ENCODE measurements around the gene LRCH4.

Gene LRCH4

GRCh38 chr7:100575746-100576383 is 10.1 kb downstream of the LRCH4 start:
- Histone ChIP-seq H3K27me3 (ENCODE audit: control insufficient read depth, insufficient read depth, low read length) (no peaks in the 10 kb centered on the region), H3K4me3 (ENCODE audit: low read depth, low read length) (no peak overlapping the region), H3K36me3 (ENCODE audit: control insufficient read depth, insufficient read depth, low read length) (peaks cover 38% of the 10 kb centered on the region), H3K4me1 (ENCODE audit: control insufficient read depth, insufficient read depth, low read length) (peaks cover 11% of the 10 kb centered on the region), H3K9me3 (ENCODE audit: control insufficient read depth, insufficient read depth, low read length) (no peaks in the 10 kb centered on the region), H3K9ac (ENCODE audit: low read depth, low read length) (no peak overlapping the region)

GRCh38 chr7:100575206-100575631 is 10.7 kb downstream of the LRCH4 start:
- no peaks in the 10 kb centered on the region for H3K9me3 ChIP-seq (ENCODE audit: control insufficient read depth, insufficient read depth, low read length)
- H3K36me3 ChIP-seq (ENCODE audit: control insufficient read depth, insufficient read depth, low read length), result peaks cover 35% of the 10 kb centered on the region
- H3K4me3 ChIP-seq (ENCODE audit: low read depth, low read length), result no peak overlapping the region
- H3K9ac ChIP-seq (ENCODE audit: low read depth, low read length), result no peak overlapping the region
- peaks cover 13% of the 10 kb centered on the region for H3K4me1 ChIP-seq (ENCODE audit: control insufficient read depth, insufficient read depth, low read length)
- no peaks in the 10 kb centered on the region for H3K27me3 ChIP-seq (ENCODE audit: control insufficient read depth, insufficient read depth, low read length)

GRCh38 chr7:100574362-100575205 is 11.3 kb downstream of the LRCH4 start:
- Histone ChIP-seq H3K4me1 (ENCODE audit: control insufficient read depth, insufficient read depth, low read length) (peaks cover 13% of the 10 kb centered on the region), H3K4me3 (ENCODE audit: low read depth, low read length) (no peak overlapping the region), H3K27me3 (ENCODE audit: control insufficient read depth, insufficient read depth, low read length) (no peaks in the 10 kb centered on the region), H3K9me3 (ENCODE audit: control insufficient read depth, insufficient read depth, low read length) (no peaks in the 10 kb centered on the region), H3K36me3 (ENCODE audit: control insufficient read depth, insufficient read depth, low read length) (peaks cover 35% of the 10 kb centered on the region), H3K9ac (ENCODE audit: low read depth, low read length) (no peak overlapping the region)

GRCh38 chr7:100573691-100574361 is 12.1 kb downstream of the LRCH4 start, which contains the start of gene SAP25:
SAP25 (minus strand) TSS chr7:100573900; CDS start chr7:100573742, 158 bp downstream.
- peaks cover 35% of the 10 kb centered on the region for H3K36me3 ChIP-seq (ENCODE audit: control insufficient read depth, insufficient read depth, low read length)
- H3K9me3 ChIP-seq (ENCODE audit: control insufficient read depth, insufficient read depth, low read length), result no peaks in the 10 kb centered on the region
- H3K4me3 ChIP-seq (ENCODE audit: low read depth, low read length), result no peak within 1 kb of the TSS
- H3K4me1 ChIP-seq (ENCODE audit: control insufficient read depth, insufficient read depth, low read length), result peaks cover 18% of the 10 kb centered on the region
- H3K27me3 ChIP-seq (ENCODE audit: control insufficient read depth, insufficient read depth, low read length), result no peaks in the 10 kb centered on the region
- H3K9ac ChIP-seq (ENCODE audit: low read depth, low read length), result no peak within 1 kb of the TSS

GRCh38 chr7:100572949-100573675 is 12.8 kb downstream of the LRCH4 start:
- Histone ChIP-seq H3K9ac (ENCODE audit: low read depth, low read length) (no peak overlapping the region), H3K4me1 (ENCODE audit: control insufficient read depth, insufficient read depth, low read length) (peaks cover 18% of the 10 kb centered on the region)

GRCh38 chr7:100572281-100572948 is 13.5 kb downstream of the LRCH4 start:
- H3K27me3 ChIP-seq (ENCODE audit: control insufficient read depth, insufficient read depth, low read length), result no peaks in the 10 kb centered on the region
- peaks cover 24% of the 10 kb centered on the region for H3K36me3 ChIP-seq (ENCODE audit: control insufficient read depth, insufficient read depth, low read length)
- H3K9me3 ChIP-seq (ENCODE audit: control insufficient read depth, insufficient read depth, low read length), result no peaks in the 10 kb centered on the region
- H3K4me3 ChIP-seq (ENCODE audit: low read depth, low read length), result peak overlapping the region; percentile 43
- no peak overlapping the region for H3K9ac ChIP-seq (ENCODE audit: low read depth, low read length)
- peaks cover 18% of the 10 kb centered on the region for H3K4me1 ChIP-seq (ENCODE audit: control insufficient read depth, insufficient read depth, low read length)

More at GRCh38 chr7:100572949-100573675, 12.8 kb downstream of the LRCH4 start:
- Histone ChIP-seq H3K27me3 (ENCODE audit: control insufficient read depth, insufficient read depth, low read length) (no peaks in the 10 kb centered on the region), H3K36me3 (ENCODE audit: control insufficient read depth, insufficient read depth, low read length) (peaks cover 31% of the 10 kb centered on the region), H3K9me3 (ENCODE audit: control insufficient read depth, insufficient read depth, low read length) (no peaks in the 10 kb centered on the region), H3K4me3 (ENCODE audit: low read depth, low read length) (no peak overlapping the region)

GRCh38 chr7:100571829-100572116 is 14.2 kb downstream of the LRCH4 start:
- no peaks in the 10 kb centered on the region for H3K27me3 ChIP-seq (ENCODE audit: control insufficient read depth, insufficient read depth, low read length)
- peaks cover 21% of the 10 kb centered on the region for H3K36me3 ChIP-seq (ENCODE audit: control insufficient read depth, insufficient read depth, low read length)
- peak overlapping the region; percentile 43 for H3K4me3 ChIP-seq (ENCODE audit: low read depth, low read length)
- H3K9ac ChIP-seq (ENCODE audit: low read depth, low read length), result no peak overlapping the region
- peaks cover 18% of the 10 kb centered on the region for H3K4me1 ChIP-seq (ENCODE audit: control insufficient read depth, insufficient read depth, low read length)
- H3K9me3 ChIP-seq (ENCODE audit: control insufficient read depth, insufficient read depth, low read length), result no peaks in the 10 kb centered on the region

GRCh38 chr7:100570954-100571828 is 14.7 kb downstream of the LRCH4 start:
- H3K4me3 ChIP-seq (ENCODE audit: low read depth, low read length), result peak overlapping the region; percentile 43
- peaks cover 18% of the 10 kb centered on the region for H3K36me3 ChIP-seq (ENCODE audit: control insufficient read depth, insufficient read depth, low read length)
- H3K4me1 ChIP-seq (ENCODE audit: control insufficient read depth, insufficient read depth, low read length), result peaks cover 18% of the 10 kb centered on the region
- H3K9ac ChIP-seq (ENCODE audit: low read depth, low read length), result no peak overlapping the region
- H3K27me3 ChIP-seq (ENCODE audit: control insufficient read depth, insufficient read depth, low read length), result no peaks in the 10 kb centered on the region
- no peaks in the 10 kb centered on the region for H3K9me3 ChIP-seq (ENCODE audit: control insufficient read depth, insufficient read depth, low read length)

GRCh38 chr7:100568896-100569844 is 16.8 kb downstream of the LRCH4 start:
- Histone ChIP-seq H3K9ac (ENCODE audit: low read depth, low read length) (peak overlapping the region; percentile 65), H3K4me3 (ENCODE audit: low read depth, low read length) (peak overlapping the region; percentile 63), H3K4me1 (ENCODE audit: control insufficient read depth, insufficient read depth, low read length) (peaks cover 20% of the 10 kb centered on the region)

More at GRCh38 chr7:100568896-100569844, 16.8 kb downstream of the LRCH4 start:
- Histone ChIP-seq H3K9me3 (ENCODE audit: control insufficient read depth, insufficient read depth, low read length) (no peaks in the 10 kb centered on the region), H3K27me3 (ENCODE audit: control insufficient read depth, insufficient read depth, low read length) (no peaks in the 10 kb centered on the region), H3K36me3 (ENCODE audit: control insufficient read depth, insufficient read depth, low read length) (peaks cover 8% of the 10 kb centered on the region)
